Urothelium cell line (cell line): ENCODE measurements around the gene NAV2.
A peak's percentile ranks its signal among the peaks of the same experiment; 100 is the strongest.

Experiments used
- DNase-seq: peaks from one replicate; pipeline ENCODE4 v3.0.0; 2011; ENCODE audit warnings: low spot score, mixed read lengths
- FAIRE-seq: peaks from 2 replicates; lab custom pipeline; 2011; peaks lifted over from hg19 to GRCh38; lab: Jason Lieb, UNC

Gene NAV2

DNA sequence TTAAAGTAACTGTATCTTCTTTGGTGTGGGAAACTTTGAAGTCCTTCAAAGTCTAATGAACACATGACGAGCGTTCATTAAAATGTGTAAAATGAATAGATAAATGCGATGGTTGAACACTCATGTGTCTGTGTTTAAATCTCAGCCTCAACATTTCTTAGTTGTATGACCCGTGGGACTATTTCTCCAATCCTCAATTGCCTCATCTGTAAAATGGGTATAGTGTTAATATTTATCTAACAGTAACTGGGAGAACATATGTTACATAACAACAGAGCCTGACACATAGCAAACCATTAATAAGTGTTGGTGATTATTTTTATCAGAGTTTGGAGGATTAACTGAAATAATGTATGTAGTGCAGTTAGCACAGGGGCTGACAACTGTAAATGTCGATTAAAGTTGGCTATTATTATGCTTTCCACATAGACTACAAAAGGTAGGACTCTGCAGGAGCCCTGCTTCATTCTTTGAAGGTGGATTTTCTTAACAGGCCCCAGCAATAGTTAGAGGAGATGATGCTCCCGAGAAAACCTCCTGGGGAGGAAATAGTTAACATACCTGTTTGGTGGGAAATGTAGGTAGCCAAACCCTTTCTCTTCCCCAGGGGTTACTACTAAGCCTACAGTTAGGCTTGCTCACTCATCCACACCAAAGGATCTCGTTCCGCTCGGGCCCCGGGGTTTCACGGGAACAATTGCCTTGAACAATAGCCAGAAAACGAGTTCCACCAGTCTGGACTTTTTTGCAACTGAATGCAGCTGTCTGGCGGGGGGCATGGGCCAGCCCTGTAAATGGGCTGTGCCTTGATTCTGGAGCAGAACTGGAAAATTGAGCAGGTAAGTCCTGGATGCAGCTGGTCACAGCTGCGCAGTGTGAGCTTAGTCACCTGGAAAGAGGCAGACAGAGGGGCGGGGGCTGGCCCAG is 314.3 kb downstream of the NAV2 start:
- no peak for DNase-seq
- FAIRE-seq: no peak

DNA sequence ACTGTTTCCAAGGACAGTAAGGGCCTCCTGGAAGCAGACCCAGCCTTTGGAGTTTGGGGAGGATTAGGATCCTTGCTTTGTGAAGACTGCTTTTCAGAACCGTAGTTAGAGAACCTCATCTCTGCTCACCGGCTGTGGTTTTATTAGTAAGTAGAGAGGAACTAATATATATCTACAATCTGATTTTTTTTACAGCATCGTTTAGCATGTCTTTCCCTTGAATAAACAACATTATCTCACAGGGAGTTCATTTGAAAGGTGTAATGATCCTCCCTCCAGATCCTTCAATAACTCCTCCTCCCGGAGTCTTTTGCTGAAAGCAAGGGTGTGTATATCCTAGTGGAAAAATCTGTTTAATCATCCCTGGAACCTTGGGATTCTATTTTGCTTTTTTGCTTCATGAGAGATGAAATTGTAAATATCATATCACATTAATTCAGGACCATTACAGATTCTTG is 314.9 kb downstream of the NAV2 start:
- DNase-seq (no peak), FAIRE-seq (no peak)

GRCh38 chr11:20029193-20029592 is 316.6 kb downstream of the NAV2 start:
- FAIRE-seq: no peak
- no peak for DNase-seq

DNA sequence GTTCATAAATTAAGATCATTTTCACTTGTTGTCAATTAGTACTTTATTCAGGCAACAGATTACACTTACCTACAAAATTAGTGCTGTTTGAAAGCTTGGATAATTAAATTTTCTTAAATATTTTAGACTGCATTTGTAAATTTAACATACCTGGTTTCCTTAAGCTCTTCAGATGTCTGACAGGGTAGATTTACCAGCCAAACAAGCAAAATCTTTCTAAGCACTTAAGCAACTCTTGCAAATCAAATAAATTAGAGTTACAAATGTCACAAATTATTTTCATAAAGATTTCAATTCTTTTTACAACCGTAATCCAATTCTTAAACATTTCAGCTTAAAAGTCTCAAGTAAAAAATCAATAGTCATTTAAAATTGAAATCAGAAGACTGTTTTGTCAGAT is 317.8 kb downstream of the NAV2 start:
- FAIRE-seq: no peak
- DNase-seq: no peak

DNA sequence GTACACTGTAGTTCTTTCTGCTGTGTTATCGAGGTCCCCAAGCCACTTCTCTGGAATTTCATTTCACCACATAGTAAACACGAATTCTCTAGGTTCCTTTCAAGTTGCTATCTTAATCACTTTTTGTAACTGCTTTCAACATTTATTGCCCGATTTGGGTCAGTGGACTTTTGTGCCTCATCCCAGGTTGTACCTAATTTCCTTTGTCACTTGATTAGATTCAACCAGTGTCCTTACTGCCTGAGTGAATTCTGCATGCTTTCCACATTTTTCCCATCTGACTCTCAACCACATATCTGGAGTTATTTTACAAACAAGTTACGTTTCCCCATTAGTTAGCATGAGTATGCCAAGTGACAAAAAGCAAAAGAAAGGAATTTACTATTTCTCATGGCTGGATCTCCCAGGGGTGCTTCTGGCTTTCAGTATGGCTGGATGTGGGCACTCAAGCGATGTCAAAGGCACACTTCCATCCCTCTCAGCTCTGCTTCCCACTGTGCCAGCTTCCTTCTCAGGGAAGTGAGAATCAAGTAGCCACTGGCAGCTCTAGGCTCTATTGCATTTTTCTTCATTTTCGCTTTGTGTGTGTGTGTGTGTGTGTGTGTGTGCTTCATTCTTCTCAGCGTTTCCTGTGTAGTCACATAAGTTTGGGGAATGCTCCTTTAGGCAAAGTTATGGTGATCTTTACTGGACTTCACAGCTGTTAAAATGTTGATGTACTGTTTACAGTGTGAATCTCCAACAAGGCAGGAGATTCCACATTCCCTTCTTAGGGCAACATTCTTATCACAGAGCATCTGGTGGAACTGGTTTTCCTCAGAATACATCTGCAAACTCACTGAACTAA is 318.7 kb downstream of the NAV2 start:
- FAIRE-seq (peak; percentile 73), DNase-seq (no peak)

DNA sequence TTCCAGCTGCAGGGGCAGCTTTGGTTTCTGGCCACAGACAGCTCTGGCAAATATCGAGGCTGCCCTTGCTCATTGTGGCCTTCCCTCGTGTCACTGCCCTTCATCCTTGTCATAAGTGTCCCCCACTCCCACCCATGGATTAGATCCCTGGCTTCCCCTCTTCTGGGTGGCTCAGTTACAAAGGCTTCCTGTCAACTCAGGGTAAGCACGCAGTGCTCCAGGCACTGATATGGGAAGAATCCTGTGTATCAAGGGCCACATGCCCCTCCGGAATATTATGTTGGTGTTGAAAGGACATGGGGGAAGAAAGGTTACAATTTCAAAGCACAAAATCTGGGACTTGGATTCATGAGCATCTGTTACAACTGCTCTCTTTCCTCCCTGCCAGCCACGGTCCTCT is 319.5 kb downstream of the NAV2 start:
- no peak for DNase-seq
- FAIRE-seq: no peak

- FAIRE-seq (no peak), DNase-seq (no peak)
These were observed 320.1 kb downstream of the NAV2 start for GRCh38 chr11:20032577-20033260.

DNA sequence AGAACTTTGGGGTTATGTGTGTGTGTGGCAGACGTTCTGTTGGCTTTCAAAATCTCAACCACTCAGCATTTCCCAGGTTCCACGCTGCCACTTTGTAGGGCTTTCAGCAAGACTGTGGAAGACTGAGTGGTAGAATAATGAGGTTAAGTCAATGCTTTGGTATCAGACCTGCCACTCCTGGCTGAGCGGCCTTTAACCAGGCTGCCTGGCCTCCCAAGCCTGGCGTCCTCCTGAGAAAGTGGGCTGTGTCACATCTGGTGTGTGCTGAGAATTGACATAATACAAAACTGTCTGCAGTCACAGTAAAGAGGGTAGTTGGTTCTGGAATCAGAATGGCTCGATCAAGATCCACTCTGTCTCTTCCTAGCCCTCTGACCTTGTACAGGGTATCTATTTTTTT is 321.2 kb downstream of the NAV2 start:
- DNase-seq (no peak), FAIRE-seq (no peak)

DNA sequence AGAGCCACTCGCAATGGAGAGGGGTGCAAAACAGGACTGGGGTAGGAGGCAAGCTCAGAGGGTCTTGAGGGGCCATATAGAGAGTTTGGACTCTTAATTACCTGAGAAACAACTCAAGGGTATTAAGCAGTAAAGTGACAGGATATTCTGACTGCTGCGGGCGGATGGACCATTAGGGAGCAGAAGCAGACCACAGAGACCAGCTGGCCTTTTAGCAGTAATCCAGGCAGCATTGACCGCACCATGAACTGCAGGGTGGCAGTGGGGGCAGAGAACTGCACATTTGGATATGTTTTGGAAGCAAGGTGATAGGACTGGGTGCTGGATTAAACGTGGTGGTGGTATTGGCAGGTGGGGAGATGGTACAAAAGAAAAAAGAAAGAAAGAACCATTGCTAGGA is 322.3 kb downstream of the NAV2 start:
- FAIRE-seq: no peak
- DNase-seq: no peak

DNA sequence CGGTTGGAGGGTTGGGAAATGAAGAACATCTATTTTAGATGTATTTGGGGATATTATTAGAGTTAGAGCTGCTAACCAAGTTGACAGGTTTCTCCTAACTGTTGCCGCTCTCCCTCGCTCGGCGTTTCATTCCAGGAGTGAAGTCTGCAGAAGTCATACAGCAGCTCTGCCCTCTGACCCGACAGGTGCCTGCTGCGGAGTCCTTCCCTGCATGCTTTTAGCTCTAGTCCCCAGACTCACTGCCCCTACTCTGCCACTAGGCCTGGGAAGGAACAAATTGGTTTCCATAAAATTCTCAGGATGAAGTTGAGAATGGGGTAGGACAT is 322.7 kb downstream of the NAV2 start:
- no peak for FAIRE-seq

DNA sequence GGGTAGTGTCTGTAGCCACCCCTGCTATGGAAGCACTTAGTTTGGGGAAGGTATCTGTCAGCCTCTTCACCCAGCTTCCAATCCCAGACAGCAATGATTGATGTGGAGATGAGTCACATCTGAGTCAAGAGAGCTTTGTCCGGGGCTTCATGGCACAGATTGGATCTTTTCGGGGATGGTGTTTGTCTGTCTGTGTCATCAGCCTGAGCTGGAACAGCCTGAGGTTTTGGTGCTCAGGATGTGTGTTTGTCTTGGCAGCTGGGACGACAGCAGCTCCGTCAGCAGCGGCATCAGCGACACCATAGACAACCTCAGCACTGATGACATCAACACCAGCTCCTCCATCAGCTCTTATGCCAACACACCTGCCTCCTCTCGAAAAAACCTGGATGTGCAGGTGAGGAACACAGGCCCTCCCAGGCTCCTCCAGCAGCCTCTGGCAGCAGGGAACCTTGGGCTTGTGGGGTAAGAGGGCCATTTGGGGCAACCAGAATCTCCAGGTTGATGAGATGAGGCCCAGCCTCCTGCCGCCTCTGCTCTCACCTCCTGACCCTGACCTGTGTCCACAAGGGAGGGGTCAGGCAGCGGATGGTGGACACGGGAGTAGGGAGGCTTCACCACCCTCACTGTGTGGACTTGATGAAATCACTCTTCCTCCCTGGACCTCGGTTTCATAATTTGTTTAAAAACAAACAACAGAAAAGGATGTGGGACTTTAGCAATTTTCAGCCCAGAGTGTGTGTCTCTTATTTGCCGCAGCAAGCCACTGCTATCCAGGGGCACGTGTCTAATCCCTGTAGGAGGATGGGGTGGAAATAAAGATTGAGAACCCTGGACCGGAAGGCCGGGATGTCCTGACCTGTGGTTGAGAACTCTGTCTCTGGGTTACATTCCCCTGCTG is 323.3 kb downstream of the NAV2 start:
- DNase-seq (peak; percentile 86), FAIRE-seq (no peak)

More for the DNA sequence above, 322.7 kb downstream of the NAV2 start:
- DNase-seq: no peak

DNA sequence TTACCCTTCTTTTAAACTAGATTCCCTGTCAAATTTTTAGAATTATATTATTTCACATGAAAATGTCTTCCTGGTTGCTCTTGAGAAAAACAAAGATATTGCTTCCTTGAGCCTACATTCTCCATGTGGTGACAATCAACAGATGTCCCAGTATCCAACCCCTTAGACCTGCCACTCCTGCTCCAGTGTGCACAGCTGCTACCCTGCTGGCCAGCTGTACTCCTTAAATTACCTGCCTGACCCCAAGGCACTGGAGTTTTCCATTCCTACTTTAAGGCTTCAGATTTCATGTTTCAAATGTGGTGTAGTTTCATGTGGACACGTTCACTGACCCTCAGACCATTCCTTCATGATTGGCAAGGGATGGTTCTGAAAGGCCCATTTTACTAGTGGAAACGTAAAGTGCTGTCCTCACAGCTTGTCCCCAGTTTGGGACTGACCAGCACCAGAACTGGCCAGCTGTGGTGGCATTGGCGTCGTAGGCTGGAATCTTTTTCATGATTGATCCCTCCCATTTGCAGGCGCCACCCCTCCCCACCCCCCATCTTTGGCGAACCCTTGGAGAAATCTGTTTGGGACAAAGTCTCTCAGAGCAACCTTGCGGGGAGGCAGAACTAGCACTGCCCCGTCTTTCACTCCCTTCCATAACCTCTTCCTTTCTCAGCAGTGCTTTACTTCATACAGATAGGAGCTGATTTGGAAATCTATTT is 324.1 kb downstream of the NAV2 start:
- no peak for FAIRE-seq
- DNase-seq: no peak

DNA sequence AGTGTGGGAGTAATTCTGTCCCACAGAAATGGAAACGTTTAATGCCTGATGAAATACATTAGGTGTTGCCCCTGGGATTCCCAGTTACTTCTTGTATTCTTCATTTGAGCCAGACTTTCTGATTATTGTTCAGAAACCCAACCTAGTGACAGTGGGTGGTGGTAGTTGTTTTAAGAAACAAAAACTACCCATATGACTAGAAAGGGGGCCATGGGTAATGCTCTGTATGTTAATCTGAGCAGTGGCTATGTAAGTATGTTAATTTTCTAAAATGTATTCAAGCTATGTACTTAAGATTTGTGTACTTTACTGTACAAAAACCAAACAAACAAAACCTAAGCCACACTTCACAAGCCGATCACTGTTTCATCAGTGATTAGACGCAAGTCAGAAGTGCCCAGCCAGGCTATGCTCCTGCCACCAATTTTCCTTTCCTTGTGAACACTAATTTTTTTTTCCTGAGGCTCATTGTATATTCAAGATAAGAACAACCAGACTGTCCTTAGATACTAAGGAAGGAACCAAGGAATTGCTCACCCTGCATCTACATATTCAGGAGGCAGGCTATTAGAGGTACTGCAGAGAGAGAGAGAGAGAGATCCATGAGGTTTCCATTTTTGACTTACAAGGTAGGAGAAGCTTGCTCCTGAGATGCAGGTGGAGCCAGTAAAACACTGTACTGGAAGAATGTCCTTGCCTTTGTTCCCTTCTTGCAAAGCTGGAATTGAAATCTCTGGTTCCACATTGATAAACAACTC is 324.9 kb downstream of the NAV2 start:
- no peak for FAIRE-seq
- no peak for DNase-seq

DNA sequence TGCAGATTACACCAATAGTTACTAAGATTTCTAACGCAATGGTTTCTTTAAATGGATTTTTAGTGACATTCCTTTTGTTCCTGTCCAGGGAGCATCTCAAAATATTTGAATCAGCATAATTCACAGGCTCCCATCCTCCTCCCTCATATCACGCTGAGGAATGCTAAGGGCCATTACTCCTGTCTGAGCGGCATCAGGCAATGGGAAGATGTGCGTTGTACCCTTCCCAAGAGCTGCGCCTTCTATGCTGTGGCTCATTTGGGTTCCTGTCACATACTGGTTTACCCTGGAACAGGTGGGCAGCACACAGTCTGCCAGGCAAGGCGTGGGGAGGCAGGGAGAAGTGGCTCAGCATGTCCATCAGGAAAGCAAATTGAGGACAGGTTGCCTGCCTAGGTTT is 325.8 kb downstream of the NAV2 start:
- no peak for DNase-seq
- FAIRE-seq: no peak

- FAIRE-seq (no peak), DNase-seq (no peak)
These were observed 326.3 kb downstream of the NAV2 start for GRCh38 chr11:20038972-20039371.

DNA sequence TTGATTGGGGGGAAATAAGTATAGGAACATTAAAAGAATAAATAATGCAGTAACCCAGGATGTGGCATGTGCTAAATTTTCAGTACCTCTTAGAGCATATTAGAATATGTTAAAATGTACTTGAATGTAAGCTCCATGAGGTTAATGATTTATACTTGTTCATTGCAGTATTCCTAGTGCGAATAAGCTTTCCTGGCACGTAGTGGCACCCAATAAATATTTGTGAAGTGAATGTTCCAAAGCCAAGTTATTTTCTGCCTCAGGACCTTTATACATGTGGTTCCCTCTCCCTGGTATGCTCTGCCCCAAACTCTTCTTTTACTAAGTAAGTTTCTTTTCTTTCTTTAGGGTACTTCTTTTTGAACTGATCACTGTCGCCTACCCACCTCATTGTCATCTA is 328.9 kb downstream of the NAV2 start:
- no peak for DNase-seq
- no peak for FAIRE-seq

DNA sequence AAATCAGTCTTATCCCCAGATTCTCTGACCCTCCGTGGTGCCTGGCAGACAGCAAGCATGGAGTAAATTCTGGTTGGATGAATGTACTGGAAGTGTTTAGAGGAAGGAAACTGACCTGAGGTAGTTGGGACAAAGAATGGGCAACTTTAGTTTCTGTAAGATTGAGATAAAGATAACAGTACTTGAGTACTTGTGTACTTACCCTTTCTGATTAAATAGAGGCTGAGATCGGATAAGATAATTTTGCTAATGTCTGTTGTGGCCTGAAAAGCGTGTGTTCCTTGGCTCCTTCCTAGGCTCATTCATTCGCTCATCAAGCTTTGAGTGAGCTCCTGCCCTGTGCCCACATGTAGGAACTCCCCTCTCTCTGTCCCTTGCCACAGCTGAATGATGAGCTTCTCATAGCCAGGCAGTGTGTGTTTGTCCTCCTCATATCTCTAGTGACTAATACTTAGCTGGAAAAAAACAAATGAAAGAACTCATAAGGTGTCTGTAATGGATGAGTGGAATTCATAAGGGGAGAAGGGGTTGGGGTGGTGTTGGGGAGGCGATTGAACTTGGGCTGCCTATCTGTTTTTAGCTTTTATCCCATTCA is 329.5 kb downstream of the NAV2 start:
- no peak for FAIRE-seq
- DNase-seq: no peak

DNA sequence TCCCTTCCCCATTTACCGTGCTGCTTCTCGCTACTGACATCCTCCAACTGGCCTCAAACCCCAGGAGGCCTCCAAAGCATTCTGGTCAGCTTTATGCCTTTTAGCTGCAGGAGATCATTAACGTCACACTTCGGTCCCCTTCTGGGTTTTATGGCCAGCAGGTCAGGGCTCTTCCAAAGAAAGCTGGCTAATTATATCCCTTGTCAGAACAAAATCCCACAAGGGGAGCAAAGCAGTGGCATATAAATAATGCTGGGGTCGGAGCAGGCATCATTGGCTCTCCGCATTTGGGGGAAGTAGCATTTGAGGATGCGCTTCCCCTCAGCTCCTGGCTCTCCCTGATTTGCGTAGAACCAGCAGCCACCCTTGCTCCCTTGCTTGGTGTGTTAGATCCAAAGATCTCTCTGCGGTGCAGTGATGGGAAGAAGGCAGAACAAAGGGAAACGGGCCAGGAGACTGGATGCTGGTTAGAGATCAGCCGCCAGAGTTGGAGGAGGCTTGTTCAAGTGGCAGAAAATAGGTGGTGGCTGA is 330.2 kb downstream of the NAV2 start:
- DNase-seq: no peak
- no peak for FAIRE-seq
